ENCODE data around the gene GPR75.

Gene GPR75

DNA sequence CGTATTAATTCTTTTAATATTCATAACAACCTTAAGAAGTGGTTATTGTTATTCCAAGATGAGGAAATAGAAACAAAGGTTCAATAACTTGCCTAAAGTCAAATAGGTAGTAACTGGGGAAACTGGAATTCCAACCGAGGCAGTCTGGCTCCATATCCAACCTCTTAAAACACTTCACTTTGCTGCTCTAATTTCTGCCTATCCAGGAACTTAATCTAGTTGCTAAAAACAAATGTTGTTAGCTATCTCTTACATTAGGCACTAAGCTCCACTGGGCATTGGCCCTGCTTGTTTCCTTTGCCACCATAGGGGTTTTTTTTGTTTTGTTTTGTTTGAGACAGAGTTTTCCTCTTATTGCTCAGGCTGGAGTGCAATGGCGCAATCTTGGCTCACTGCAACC lies 48.2 kb downstream of the GPR75 start:
- no peak for DNase-seq

Data from nucleus accumbens (tissue), 56 donors.